ENCODE data around the gene TEP1.

- TF ChIP-seq, protein P1, sequence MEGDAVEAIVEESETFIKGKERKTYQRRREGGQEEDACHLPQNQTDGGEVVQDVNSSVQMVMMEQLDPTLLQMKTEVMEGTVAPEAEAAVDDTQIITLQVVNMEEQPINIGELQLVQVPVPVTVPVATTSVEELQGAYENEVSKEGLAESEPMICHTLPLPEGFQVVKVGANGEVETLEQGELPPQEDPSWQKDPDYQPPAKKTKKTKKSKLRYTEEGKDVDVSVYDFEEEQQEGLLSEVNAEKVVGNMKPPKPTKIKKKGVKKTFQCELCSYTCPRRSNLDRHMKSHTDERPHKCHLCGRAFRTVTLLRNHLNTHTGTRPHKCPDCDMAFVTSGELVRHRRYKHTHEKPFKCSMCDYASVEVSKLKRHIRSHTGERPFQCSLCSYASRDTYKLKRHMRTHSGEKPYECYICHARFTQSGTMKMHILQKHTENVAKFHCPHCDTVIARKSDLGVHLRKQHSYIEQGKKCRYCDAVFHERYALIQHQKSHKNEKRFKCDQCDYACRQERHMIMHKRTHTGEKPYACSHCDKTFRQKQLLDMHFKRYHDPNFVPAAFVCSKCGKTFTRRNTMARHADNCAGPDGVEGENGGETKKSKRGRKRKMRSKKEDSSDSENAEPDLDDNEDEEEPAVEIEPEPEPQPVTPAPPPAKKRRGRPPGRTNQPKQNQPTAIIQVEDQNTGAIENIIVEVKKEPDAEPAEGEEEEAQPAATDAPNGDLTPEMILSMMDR (IDR thresholded peaks at IDR 0.05), result no peak
- TF ChIP-seq POLR2A (IDR thresholded peaks at IDR 0.05), result no peak
Observed at GRCh38 chr14:20381341-20381740, 32.0 kb downstream of the TEP1 start.

Measured in upper lobe of left lung (tissue), 4 donors.